K562 (cell line): Measurements from ENCODE around the gene AMPD1. TPM values are rescaled to one million over a fixed set of nuclear protein-coding genes. Genes with fewer than 3 reads are reported as not detected.

Experiments
- BRCA1 ChIP-seq, 2 experiments: fragments of 450-650 bp in 1 of 2; sonication (generic) in 1 of 2; formaldehyde crosslinking in 1 of 2; IDR thresholded peaks; 2 replicates each; pipeline versions ENCODE4 v1.5.0 to v1.6.1; 2017 to 2020; ENCODE audit warnings: mild to moderate bottlenecking in 1 of 2, missing genetic modification reagents in 1 of 2
- BRD4 ChIP-seq: fragments of 200-600 bp; sonication (generic); IDR thresholded peaks from 2 replicates; pipeline ENCODE4 v1.6.1; 2017; ENCODE audit warnings: inconsistent platforms
- CAMTA2 ChIP-seq: fragments of 250-450 bp; sonication (Bioruptor Pico); conservative IDR thresholded peaks from 2 replicates; pipeline ENCODE4 v1.5.1; 2022
- CREBBP ChIP-seq: IDR thresholded peaks from one replicate; pipeline ENCODE4 v1.6.1; 2012; ENCODE audit warnings: low read depth, mild to moderate bottlenecking, control low read depth, inconsistent platforms, low read length
- CXXC5 ChIP-seq: fragments of 250-450 bp; sonication (Bioruptor Pico); IDR thresholded peaks from 2 replicates; pipeline ENCODE4 v1.8.0; 2022; ENCODE audit warnings: inconsistent platforms, mild to moderate bottlenecking, moderate library complexity
- MYBL2 ChIP-seq, 2 experiments: fragments of 450-650 bp in 1 of 2; sonication (generic) in 1 of 2; formaldehyde crosslinking in 1 of 2; IDR thresholded peaks; 2 replicates each; pipeline versions ENCODE4 v1.6.1 to v1.8.1; 2017 to 2022; ENCODE audit warnings: borderline replicate concordance in 1 of 2, inconsistent platforms in 1 of 2, low read depth in 1 of 2, mild to moderate bottlenecking in 1 of 2, missing genetic modification reagents in 1 of 2, moderate library complexity in 1 of 2
- MYNN ChIP-seq, 2 experiments: sonication (generic); formaldehyde crosslinking in 1 of 2; IDR thresholded peaks; 2 replicates each; pipeline versions ENCODE4 v1.5.0 to v1.6.1; 2016 to 2020; ENCODE audit warnings: antibody characterized with exemption in 1 of 2, missing genetic modification reagents in 1 of 2
- NFRKB ChIP-seq: fragments of 450-650 bp; IDR thresholded peaks from 2 replicates; pipeline ENCODE4 v1.6.1; 2016; ENCODE audit warnings: low read depth
- SMAD4 ChIP-seq: fragments of 250-450 bp; sonication (Bioruptor Pico); conservative IDR thresholded peaks from 2 replicates; pipeline ENCODE4 v1.8.0; 2021; ENCODE audit warnings: inconsistent platforms, mild to moderate bottlenecking, moderate library complexity
- SMARCE1 ChIP-seq: fragments of 450-650 bp; IDR thresholded peaks from 2 replicates; pipeline ENCODE4 v1.7.1; 2016; ENCODE audit warnings: mild to moderate bottlenecking
- TBL1XR1 ChIP-seq, 2 experiments: IDR thresholded peaks; 2 replicates each; pipeline ENCODE4 v1.6.1; 2012; ENCODE audit warnings: improper control_type of control experiment in 2 of 2, low read length in 2 of 2, mild to moderate bottlenecking in 1 of 2
- WHSC1 ChIP-seq: IDR thresholded peaks from one replicate; pipeline ENCODE4 v1.6.1; 2012; ENCODE audit warnings: low read length, control low read depth, inconsistent platforms
- ZC3H11A ChIP-seq: IDR thresholded peaks from 2 replicates; pipeline ENCODE4 v1.6.1; 2012; ENCODE audit warnings: low read depth, low read length, improper control_type of control experiment
- ZFP1 ChIP-seq: fragments of 450-650 bp; formaldehyde crosslinking; IDR thresholded peaks from 2 replicates; pipeline ENCODE4 v1.4.0; 2020; ENCODE audit warnings: mild to moderate bottlenecking, mixed read lengths
- ZNF324 ChIP-seq: fragments of 250-450 bp; sonication (Bioruptor Pico); IDR thresholded peaks from 2 replicates; pipeline ENCODE4 v1.4.0; 2020; ENCODE audit warnings: mild to moderate bottlenecking
- ZNF766 ChIP-seq: fragments of 200-800 bp; sonication (Bioruptor generic); conservative IDR thresholded peaks from 2 replicates; pipeline ENCODE4 v1.6.1; 2016; ENCODE audit warnings: missing genetic modification characterization, missing compliant biosample characterization
- polyA plus RNA-seq, 8 experiments: library from polyadenylated mRNA; depleted of rRNA in 4 of 8; stranded (reverse) in 5 of 8; unstranded in 3 of 8; fragments of >200 nt; fragmentation: Nextera tagmentation in 2 of 8; fragmentation: Illumina TruSeq in 1 of 8; extraction: Ambion mirVana in 2 of 8; extraction: Trizol in 1 of 8; gene quantifications; 2 replicates each; pipeline versions ENCODE4 v1.2.1 to v1.2.3, GENCODE V29; 2011 to 2014; ENCODE audit warnings: inconsistent platforms in 1 of 8, missing spikeins in 1 of 8
- total RNA-seq, 7 experiments: library from RNA; depleted of rRNA in 6 of 7; stranded (reverse); fragments of >200 nt in 6 of 7; fragmentation: Illumina TruSeq in 2 of 7; extraction: Trizol in 2 of 7; gene quantifications; 2 replicates each; pipeline versions ENCODE4 v1.2.1 to v1.2.3, GENCODE V29; 2011 to 2021; ENCODE audit warnings: low replicate concordance in 1 of 7
- TF ChIP-seq, protein P1 (sequence below), 3 experiments: fragments of 200-800 bp in 1 of 3; fragments of 250-450 bp in 1 of 3; fragments of 450-650 bp in 1 of 3; sonication (Bioruptor Pico) in 1 of 3; sonication (Bioruptor generic) in 1 of 3; formaldehyde crosslinking in 1 of 3; IDR thresholded peaks; 2 replicates each; pipeline versions ENCODE4 v1.6.1 to v1.8.0; 2016 to 2022; ENCODE audit warnings: mild to moderate bottlenecking in 2 of 3, missing genetic modification characterization in 2 of 3, missing compliant biosample characterization in 1 of 3, moderate library complexity in 1 of 3
- TF ChIP-seq, protein P2 (sequence below): fragments of 250-450 bp; sonication (Bioruptor Pico); IDR thresholded peaks from 2 replicates; pipeline ENCODE4 v1.9.0; 2021; ENCODE audit warnings: mild to moderate bottlenecking
- TF ChIP-seq, protein P3 (sequence below), 2 experiments: fragments of 450-650 bp in 1 of 2; sonication (generic) in 1 of 2; formaldehyde crosslinking in 1 of 2; IDR thresholded peaks in 1 of 2; conservative IDR thresholded peaks in 1 of 2; 2 replicates each; pipeline versions ENCODE4 v1.6.1 to v1.8.1; 2016 to 2023; ENCODE audit warnings: mild to moderate bottlenecking in 2 of 2, moderate library complexity in 2 of 2, inconsistent platforms in 1 of 2, missing genetic modification reagents in 1 of 2
- TF ChIP-seq, protein P4 (sequence below): sonication (generic); formaldehyde crosslinking; IDR thresholded peaks from 2 replicates; pipeline ENCODE4 v1.8.1; 2022; ENCODE audit warnings: missing genetic modification reagents

Gene AMPD1
- total and polyA plus RNA-seq, 9 of the 15 experiments (the other 6 are each of a cell fraction or from before 2014, with no cell fraction given), result 0.04 to 0.17 TPM; not detected in 7

DNA sequence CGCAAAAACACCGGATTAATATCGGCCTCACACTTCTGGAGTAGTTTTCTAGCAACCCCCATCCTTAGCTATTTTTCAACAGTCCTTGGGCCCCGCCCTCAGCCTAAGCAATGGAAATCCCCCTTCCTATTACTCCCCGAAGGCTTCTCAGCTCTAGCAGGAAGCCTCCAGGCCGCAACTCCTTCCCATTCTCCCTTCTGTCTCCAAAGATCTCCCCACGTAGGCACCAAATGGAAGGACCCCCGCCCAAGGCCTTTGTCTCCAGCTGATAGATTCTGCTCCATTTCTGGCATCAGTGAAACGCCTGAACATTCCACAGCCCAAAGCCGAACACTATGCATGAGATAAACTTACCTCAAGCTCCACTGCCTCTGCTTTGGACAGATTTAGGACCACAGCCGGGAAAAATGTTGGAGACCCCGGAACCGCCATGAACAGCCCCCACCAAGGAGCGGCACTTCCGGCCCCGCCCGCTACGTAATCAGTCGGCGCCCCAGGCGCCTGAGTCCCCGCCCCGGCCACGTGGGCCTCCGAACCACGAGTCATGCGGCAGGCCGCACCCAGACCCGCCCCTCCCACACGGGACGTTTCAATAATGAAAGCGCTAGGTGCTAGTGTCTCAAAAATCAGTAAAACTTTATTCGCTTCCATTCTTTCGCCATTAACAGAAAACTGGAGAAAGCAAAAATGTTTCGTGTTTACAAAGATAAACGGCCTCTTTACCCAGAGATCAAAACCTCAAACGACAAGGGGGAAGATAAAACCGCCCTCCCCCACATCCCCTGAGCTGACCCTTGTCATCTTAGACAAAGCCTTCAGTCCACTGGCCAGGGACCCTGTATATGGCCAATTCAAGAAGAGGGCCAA lies 21.2 kb upstream of the AMPD1 start, which contains the start of gene NRAS (continued):
- TF ChIP-seq, protein P1, sequence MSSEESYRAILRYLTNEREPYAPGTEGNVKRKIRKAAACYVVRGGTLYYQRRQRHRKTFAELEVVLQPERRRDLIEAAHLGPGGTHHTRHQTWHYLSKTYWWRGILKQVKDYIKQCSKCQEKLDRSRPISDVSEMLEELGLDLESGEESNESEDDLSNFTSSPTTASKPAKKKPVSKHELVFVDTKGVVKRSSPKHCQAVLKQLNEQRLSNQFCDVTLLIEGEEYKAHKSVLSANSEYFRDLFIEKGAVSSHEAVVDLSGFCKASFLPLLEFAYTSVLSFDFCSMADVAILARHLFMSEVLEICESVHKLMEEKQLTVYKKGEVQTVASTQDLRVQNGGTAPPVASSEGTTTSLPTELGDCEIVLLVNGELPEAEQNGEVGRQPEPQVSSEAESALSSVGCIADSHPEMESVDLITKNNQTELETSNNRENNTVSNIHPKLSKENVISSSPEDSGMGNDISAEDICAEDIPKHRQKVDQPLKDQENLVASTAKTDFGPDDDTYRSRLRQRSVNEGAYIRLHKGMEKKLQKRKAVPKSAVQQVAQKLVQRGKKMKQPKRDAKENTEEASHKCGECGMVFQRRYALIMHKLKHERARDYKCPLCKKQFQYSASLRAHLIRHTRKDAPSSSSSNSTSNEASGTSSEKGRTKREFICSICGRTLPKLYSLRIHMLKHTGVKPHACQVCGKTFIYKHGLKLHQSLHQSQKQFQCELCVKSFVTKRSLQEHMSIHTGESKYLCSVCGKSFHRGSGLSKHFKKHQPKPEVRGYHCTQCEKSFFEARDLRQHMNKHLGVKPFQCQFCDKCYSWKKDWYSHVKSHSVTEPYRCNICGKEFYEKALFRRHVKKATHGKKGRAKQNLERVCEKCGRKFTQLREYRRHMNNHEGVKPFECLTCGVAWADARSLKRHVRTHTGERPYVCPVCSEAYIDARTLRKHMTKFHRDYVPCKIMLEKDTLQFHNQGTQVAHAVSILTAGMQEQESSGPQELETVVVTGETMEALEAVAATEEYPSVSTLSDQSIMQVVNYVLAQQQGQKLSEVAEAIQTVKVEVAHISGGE (CRISPR knock-in tag; IDR thresholded peaks at IDR 0.05), result peak in 2 of 3 experiments; percentile 53 to 54; a peak in 2 of 6 replicates
- peak; percentile 67; the same call in 1 of the 2 replicates for TF ChIP-seq SMAD4 (CRISPR knock-in tag)
- no peak for TF ChIP-seq ZNF324 (CRISPR knock-in tag)
- peak; percentile 79; the same call in 1 of the 2 replicates for TF ChIP-seq MYNN (IDR thresholded peaks at IDR 0.05)
- no peak; the same call in 1 of the 2 replicates for TF ChIP-seq MYNN (CRISPR knock-in tag; IDR thresholded peaks at IDR 0.05)
- TF ChIP-seq, protein P2, sequence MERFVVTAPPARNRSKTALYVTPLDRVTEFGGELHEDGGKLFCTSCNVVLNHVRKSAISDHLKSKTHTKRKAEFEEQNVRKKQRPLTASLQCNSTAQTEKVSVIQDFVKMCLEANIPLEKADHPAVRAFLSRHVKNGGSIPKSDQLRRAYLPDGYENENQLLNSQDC (CRISPR knock-in tag), result no peak
- TF ChIP-seq MYBL2 (IDR thresholded peaks at IDR 0.05; ENCODE audit: low read depth), result no peak; the same call in 1 of the 2 replicates
- no peak for TF ChIP-seq MYBL2 (CRISPR knock-in tag; IDR thresholded peaks at IDR 0.05; ENCODE audit: borderline replicate concordance)
- no peak for TF ChIP-seq CREBBP
- TF ChIP-seq CAMTA2, result no peak
- no peak for TF ChIP-seq ZC3H11A
- TF ChIP-seq, protein P3, sequence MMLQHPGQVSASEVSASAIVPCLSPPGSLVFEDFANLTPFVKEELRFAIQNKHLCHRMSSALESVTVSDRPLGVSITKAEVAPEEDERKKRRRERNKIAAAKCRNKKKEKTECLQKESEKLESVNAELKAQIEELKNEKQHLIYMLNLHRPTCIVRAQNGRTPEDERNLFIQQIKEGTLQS (IDR thresholded peaks at IDR 0.05), result peak; percentile 47; the same call in 1 of the 2 replicates
- TF ChIP-seq, protein P3 (CRISPR knock-in tag; conservative IDR thresholded peaks at IDR 0.05), result 0 out of 2 replicates have a peak, but pooled peaks have one; percentile 43
- no peak for TF ChIP-seq BRCA1 (IDR thresholded peaks at IDR 0.05)
- TF ChIP-seq BRCA1 (CRISPR knock-in tag; IDR thresholded peaks at IDR 0.05), result no peak
- TF ChIP-seq TBL1XR1 (IDR thresholded peaks at IDR 0.05; ENCODE audit: low read length in 2 of 2), result peak in 1 of 2 experiments; percentile 86; a peak in 2 of 4 replicates
- peak; percentile 83; the same call in 1 of the 2 replicates for TF ChIP-seq BRD4
- TF ChIP-seq NFRKB, result peak; percentile 72; the same call in 1 of the 2 replicates
- no peak for TF ChIP-seq WHSC1
- TF ChIP-seq, protein P4, sequence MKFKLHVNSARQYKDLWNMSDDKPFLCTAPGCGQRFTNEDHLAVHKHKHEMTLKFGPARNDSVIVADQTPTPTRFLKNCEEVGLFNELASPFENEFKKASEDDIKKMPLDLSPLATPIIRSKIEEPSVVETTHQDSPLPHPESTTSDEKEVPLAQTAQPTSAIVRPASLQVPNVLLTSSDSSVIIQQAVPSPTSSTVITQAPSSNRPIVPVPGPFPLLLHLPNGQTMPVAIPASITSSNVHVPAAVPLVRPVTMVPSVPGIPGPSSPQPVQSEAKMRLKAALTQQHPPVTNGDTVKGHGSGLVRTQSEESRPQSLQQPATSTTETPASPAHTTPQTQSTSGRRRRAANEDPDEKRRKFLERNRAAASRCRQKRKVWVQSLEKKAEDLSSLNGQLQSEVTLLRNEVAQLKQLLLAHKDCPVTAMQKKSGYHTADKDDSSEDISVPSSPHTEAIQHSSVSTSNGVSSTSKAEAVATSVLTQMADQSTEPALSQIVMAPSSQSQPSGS (CRISPR knock-in tag), result no peak
- TF ChIP-seq CXXC5 (CRISPR knock-in tag), result peak; percentile 88
- TF ChIP-seq ZNF766 (CRISPR knock-in tag), result peak; percentile 58; the same call in 1 of the 2 replicates
- TF ChIP-seq ZFP1 (CRISPR knock-in tag), result no peak
- peak; percentile 15; the same call in 1 of the 2 replicates for TF ChIP-seq SMARCE1
